HG03280 (cell line): ENCODE results near the gene CAMK2G.

Experiments used
- ATAC-seq: cut with Tn5 transposase; IDR thresholded peaks from one replicate; pipeline ENCODE4 v1.9.1; 2021; ENCODE audit warnings: mild to moderate bottlenecking, moderate library complexity; ENCODE audit not compliant: unreplicated experiment

The CAMK2G gene

DNA sequence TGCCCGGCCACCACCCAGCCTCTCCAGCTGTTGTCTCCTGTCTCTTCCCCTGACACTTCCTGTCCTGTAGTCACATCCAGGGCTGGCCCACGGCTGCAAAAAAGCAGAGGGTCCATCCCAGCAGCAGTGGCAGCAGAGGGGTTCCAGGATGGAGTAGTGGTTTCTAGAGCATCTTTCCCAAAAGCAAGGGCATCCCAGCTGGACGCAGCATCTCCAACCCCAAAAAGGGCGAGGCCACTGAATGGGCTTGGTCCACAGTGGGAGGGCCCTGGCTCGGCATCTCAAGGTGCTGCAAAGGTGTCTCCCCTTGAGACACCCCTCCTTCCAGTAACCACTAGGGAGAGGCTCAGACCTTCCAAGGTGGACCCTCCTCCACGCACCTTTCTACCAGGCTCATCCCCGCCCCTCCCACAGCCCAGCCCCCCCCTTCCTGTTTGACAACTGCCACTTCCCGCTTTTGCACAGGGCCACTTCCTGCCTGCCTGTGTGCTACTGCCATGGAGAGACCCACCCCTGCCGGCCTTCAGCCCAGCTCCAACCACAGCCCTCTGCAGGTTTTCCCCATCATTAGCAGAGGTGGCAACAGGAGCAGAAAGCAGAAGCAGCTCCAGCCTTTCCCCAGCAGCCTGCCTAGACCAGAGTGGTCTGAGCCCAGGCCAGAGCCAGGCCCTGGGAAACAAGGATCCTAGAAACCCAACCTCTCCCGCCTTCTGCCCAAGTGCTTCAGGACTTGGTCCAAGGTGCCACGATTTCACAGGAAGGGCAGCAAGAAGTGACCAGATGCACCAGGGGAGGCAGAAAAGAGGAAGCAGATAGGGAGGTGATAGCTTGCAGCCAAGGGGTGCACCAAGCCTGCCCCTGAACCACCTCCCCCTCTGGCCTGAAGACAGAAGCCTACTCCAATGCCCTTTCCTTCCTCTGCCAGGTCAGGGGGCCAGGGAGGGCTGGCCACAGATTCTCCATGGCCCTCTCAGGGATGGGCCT is 8.6 kb downstream of the CAMK2G start:
- peak; percentile 51 for ATAC-seq

DNA sequence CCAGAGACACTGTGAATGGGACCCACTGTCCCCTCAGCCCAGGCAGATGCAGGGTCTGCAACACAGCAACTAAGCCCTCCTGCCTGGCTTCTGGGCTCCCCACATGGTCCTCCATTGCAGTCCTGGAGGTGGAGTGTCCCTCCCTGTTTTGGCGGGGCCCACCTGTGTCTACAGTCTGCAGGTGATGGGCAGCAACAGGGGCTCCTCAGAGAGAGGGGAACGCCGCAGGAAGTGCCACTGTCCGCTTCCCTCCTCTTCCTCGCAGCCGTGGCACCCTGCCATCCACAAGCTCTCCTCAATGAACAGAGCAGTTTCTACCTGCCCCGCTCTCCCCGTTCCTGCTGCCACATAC is 9.3 kb downstream of the CAMK2G start:
- no peak for ATAC-seq

DNA sequence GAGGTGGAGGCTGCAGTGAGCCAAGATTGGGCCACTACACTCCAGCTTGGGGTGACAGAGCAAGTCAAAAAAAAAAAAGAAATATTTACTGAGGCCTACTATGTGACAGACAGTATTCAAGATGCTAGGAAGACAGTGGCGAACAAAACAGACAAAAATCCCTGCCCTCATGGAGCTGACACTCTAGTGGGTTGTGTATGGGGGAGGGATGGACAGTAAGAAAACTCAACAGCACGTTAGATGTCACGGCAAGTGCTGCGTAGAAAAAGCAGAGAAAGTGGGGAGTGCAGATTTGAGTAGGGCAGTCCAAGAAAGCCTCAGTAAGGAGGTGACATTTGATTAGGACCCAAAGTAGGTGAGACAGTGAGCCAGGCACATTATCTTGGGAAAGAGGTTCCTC is 10.1 kb downstream of the CAMK2G start:
- ATAC-seq = no peak

DNA sequence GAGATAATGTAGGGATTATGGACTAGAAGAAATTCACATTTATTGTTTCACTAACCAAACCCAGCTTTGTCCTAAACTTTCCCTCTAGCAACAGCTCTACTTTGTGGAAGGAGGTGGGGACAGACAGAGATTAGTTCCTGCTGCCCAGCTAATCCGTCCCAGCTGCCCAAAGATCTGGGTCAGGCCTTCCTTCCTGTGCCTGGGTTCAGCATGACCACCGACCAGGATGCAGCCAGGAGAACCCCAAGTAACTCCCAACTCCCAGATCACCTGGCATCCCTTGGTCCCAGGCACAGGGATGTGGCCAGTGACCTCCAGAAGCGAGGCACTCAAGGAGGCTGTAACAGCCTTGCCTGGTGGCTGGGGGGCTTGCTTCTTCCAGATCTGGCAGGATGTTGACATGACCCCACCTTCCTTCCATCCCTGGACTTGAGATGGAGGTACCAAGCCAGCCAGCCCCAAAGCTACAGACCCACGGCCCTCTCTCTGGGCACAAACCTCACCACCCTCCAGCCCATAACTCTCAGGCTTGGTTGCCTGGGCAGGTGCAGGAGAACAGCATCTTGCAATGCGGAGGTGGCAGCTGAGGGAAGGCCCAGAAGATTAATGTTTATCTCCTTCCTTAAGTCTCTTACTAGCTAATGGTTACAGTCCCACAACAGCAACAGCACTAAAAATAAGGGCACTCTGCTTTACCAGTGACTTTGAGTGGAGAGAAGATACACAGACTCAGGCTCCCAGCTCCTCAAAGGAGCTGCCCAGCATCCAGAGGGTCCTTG is 11.1 kb downstream of the CAMK2G start:
- no peak for ATAC-seq

DNA sequence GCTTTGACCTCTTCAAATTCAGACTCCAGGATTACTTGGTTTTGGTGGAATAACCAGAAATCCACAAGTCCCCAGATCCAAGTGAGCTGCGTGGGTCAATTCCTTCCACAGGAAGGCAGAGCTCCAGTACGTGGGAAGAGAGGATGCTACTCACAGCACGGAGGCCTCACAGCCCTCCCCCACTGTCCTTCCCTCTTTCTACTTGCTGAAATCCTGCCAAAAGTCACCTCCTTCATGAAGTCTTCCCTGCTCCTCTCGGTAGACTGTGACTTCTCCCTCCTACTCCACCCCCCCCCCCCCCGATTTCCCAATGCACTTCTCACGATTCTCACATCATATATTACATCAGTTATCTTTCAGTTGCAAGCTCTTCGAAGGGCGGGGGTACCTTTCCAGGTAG is 12.3 kb downstream of the CAMK2G start:
- ATAC-seq = no peak

DNA sequence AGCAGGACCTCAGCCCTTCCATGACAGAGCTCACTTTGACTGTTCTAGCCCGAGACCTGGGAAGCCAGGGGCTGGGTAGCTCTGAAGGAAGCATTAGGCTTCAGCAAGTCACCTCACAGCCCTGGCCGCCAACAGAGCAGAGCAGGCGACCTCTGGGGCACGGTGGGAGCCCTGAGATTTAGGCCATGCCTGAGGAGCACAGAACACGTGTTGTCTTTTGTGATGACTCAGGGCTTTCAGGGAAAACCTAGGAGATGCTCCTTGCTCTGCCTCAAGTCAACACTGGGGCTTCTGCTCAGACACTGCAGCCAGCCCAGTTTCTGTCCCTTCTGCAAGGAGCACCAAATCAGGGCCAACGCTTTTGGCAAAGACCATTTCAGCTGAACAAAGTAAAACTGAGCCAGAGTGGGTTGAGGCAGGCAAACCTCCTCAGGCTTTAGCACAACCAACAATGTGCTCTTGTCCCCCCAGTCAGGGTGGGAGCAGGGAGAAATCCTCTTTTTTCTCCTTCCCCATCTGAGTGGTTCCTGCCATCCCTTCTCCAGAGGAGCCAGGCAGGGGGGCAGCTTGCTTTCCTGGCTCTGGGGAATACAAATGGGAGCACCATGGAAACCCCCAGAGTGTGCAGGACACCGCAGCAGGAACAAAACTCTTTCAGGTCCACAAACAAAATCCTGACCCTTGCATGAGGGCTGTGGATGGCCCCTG is 14.4 kb downstream of the CAMK2G start:
- ATAC-seq = no peak

DNA sequence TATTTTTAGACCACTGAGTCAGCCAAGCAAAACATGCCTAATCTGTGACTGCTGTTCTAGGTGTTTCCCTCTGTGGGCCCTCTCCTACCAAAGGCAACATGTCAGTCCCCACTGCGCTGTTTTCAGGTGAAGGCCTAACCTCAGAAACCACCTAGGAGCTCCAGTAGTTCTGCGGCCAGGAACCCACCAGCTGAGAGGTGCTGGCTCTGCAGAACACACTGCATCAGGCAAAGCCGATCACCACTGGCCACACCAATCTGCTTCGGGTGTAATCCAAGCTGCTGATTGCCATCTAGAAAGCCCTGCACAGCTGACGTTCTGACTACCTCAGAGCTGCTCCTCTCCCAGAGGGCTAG is 14.9 kb downstream of the CAMK2G start:
- no peak for ATAC-seq

DNA sequence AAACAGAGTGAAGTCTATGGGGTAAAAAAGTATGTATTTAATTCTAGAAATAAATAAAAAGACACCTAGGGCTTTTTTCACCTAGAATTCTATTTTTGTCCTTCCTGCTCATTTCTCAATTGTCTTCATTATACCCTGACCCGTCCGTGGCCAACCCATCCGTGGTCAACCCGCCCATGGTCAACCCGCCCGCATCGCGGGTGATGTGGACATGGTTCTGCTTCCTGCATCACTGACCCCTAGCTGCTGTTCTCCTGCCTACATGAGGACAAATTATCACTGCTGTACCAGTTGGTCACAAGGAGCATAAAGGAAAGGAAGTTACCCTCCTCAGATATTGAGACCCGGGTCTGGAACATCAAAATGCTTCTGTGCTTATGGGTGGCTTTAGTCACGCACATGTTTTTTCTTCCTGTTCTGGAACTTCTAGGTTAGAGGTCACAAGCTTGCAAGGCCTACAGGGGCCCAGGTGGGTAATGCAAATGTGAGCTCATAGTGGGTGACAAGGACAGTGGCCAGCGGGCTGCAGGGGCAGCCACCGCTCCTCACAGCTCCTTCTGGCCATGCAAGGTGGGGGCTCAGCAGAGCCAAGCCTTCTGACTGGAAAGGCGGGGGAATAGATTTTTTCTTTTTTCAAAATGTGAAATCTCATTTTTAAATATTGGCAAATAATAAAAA is 15.5 kb downstream of the CAMK2G start:
- ATAC-seq = no peak

DNA sequence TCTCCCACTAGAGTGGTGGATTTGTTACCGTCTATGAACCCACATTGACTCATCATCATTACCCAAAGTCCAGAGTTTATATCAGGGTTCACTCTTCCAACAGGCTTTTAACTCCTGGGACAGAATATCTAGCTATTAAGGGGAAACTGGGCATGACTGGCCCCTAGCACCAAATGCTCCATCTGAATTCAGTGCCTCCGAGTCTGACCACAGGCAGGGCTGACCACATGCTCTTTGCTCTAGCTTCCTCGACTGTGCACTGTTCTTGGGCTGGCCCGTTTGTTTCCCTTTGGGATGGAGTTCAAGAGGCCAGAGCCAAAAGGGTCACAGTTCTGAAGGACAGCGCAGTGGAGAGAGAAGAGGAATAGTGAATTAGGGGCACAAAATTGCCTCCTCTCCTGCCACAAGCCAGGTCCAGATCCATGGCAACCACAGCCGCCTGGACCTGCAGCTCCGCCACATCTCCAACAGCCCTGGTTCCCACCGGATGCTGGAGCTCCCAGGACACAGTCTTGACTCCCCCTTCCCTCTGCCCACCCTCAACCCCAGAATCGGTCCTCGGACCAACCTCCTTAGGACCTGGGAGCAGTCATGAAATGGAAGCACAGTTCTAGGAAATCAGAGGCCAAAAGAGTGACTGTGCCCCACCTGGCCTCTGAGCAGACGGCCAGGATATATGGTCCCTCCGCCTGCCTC is 16.2 kb downstream of the CAMK2G start:
- no peak for ATAC-seq

DNA sequence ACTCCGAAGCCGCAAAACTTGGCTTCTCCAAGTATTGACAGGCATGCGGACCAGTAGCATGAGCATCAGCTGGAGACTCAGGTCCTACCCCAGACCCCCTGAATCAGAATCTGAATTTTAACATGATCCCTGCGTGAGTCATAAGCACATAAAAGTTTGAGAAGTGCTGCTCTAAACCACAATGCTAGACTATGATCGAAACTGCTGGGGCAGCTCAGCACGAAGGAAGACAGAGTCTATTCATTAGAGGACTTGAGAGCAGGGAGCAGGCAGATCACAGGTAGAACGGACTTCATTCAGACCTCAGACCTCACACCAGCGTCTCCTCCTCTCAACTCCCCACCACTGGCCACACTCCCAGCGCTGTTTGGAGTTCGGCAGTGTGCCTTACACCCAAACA is 16.9 kb downstream of the CAMK2G start:
- ATAC-seq = no peak

DNA sequence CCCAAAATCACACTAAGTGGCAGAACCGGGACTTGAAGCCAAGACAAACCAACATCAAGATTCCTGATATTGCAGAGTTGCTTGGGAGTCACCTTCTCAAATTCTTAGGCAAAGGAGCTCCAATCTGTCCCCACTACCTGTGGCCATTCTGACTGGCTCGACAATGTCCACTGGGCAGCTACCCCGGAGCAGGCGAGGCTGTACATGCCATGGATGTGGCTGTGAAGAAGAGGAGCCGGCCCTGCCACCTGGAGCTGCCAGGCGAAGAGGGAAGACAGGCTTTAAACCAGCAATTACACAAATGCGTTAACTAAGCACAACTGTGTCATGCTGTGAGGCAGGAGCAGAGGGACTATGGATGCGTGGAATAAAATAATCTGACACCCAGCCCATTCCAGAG is 18.1 kb downstream of the CAMK2G start:
- ATAC-seq = no peak

DNA sequence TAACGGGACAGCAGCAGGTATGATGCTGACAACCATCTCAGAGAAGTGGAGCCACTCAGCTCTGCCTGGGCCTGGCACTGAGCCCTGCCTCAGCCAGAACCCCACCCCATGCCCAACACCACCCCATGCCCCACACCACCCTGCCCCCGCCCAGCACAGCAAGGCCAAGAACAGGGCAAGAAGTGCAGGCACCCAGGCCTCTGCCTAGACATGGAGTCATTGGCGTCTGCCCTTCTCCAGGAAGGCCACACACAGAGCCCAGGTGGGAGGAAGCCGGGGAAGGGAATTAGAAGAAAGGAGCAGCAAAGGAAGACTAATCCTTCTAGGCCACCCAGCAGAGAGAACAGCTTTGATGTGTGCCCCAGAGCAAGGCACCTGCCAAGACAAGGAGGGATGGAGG is 18.9 kb downstream of the CAMK2G start:
- ATAC-seq = no peak

DNA sequence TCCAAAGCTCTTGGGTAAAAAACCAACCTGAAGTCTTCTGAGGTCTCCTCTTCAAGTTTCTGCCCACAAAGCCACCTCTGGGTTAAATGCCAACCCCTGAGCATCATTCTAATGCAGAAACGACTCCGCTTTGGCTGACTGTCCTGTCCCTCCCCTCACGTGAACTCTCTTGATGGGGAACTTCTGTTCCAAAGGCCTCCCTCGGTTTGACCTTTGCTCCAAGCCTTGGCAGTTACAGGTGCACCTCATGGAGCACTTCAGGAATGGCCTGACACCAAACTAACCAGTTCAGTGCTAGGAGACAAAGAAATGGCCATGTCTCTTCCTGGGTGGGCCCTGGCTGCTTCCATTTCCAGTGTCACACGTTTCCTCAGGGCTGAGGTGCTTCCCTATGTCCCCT is 20.0 kb downstream of the CAMK2G start:
- ATAC-seq = no peak

DNA sequence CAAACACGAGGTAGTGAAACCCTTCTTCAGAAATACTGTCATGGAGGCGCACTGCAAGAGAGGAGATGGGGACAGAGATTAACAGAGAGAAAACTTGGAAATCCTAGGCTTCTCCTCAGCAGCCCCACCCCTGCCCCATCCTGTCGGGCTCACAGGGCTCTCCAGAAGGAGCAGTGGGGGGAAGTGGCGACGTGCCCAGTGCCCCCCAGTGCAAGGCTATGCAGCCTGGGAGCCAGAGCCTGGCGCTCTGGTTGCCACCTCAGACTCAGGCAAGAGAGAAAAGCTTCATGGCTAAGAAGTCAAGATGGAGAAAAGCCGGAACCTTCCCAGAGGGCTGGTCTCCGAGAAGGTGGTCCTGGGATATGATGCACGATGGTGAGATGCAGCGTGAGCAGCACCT is 21.2 kb downstream of the CAMK2G start:
- ATAC-seq = no peak

DNA sequence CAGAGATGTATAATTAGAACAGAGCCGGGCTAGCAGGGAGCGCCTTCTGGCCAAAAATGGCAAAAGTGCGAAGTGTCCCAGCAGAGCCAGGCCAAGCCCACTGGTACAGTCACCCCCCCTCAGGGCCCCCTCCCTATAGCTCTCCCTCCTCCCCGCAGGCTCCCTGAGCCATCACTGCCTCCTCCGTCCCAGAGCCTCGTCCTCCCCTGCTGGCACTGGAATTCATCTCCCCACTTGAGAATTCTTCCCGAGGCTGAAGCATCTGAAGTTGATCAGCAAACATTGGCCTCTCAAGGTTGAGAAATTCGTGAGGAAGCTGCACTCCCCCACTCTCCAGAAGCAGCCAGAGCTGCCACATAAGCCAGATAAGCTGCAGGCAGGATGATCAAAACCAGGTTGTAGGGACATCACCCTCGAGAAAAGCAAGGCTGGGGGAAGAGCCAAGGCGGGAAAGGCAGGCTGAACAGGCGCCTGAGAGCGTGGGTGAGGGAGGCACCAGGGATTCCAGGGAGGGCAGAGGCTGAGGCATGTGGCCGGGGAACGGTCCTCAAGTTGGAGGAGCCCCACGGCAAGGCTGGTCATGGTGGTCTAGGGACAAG is 23.4 kb downstream of the CAMK2G start:
- ATAC-seq = no peak

DNA sequence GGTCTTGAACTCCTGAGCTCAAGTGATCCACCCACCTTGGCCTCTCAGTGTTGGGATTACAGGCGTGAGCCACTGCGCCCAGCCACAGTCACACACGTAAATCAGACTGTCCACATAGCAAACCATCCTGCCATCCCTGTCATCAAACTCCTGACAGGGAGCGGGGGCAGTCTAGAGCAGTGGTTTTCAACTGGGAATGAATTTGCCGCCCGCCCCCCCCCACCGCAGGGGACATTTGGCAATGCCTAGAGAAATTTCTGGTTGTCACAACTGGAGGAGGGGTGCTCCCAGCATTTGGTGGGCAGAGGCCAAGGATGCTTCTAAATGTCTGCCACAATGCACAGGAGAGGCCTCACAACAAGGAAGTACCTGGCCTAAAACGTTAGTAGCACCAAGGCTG is 24.1 kb downstream of the CAMK2G start:
- no peak for ATAC-seq

DNA sequence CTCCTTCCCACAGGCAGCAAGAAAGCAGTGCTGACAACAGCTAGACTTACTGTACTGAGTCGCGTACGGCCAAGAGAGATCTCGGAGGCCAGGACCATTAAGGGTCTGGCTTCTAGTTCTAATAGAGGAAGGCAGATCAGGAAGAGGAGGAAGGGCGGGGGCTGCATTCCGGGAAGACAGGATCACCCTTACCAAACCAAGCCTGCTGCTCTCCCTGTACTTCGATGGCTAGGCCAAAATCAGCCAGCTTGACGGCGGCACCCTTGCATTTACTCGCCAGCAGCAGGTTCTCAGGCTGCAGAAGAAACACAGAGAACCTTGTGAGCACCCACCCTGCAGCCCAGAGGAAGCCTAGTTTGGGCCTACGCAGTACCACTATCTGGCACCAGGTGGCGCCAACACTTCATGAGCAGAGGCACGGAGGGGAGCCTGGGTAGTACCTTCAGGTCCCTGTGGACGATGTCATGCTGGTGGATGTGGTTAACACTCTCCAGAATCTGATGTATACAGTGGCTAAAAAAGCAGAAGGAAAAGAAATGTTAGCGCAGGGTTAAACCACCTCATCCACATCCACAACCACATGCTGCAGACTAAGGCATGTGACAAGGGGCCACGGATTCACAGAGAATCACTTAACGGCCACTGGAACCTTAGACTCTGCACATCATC is 25.4 kb downstream of the CAMK2G start:
- ATAC-seq = peak; percentile 94

DNA sequence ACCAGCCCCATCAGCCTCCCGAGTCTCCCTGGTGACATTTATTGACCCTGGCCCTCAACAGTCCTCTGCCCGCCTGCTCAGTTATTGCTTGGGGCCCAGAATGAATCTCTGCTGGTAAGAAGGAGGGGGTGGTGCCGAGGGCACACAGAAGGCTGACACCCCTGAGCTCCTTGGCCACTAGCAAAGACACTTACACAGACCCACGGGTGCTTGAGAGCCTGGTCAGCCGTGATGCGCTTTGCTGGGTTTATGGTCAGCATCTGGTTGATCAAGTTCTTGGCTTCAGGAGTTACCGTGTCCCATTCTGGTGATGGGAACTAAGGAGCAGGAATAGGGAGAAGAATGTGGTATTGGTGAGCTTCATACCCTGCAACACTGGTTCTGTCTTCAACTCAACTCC is 27.3 kb downstream of the CAMK2G start:
- no peak for ATAC-seq

DNA sequence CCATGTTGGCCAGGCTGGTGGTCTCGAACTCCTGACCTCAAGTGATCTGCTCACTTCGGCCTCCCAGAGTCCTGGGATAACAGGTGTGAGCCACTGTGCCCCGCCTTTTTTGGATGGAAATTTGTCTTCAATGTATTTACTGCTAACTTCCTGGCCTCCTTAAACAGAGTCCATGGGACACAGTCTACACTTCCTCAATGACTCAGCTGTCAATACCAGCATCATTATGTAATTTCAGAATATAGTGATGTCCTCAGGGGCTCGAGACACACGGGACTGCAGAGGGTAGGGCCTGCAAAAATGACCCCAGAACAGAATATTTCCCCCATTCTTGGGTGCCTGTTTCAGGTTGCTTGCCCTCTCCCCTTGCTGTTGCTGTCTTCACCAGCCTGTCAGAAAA is 31.1 kb downstream of the CAMK2G start:
- no peak for ATAC-seq

DNA sequence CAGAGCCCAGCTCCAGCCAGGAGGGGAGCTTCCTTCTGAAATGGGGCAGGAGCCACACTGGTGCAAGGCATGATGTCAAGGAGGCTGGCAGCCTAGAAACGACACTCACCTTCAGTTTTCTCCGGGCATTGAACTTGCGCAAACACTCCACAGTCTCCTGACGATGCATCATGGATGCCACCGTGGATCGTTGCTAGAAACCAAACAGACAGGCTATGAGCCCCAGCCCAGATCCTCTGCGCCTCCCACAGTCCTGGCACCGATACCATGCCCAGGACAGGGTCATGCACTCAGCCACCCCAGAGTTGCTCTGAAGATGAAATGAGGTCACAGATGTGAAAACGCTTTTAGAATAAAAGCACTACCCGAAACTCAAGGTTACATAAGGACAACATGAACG is 32.0 kb downstream of the CAMK2G start:
- no peak for ATAC-seq
